ACC112 (cell line): ENCODE results near the gene PAQR4.

Experiments used
- H2AFZ ChIP-seq: fragments of 200-600 bp; sonication (generic); one replicate; pipeline ENCODE4 v1.6.0; 2017; ENCODE audit warnings: antibody characterized with exemption, low read length; ENCODE audit not compliant: unreplicated experiment
- H3K27ac ChIP-seq: fragments of 200-600 bp; sonication (generic); 2 replicates; pipeline ENCODE4 v1.5.1; 2014; ENCODE audit warnings: low read depth, mild to moderate bottlenecking, antibody characterized with exemption, low read length, moderate library complexity
- H3K27me3 ChIP-seq: fragments of 200-600 bp; sonication (generic); 2 replicates; pipeline ENCODE4 v1.6.1; 2014; ENCODE audit warnings: mild to moderate bottlenecking, antibody characterized with exemption, low read length, moderate library complexity, mixed read lengths; ENCODE audit not compliant: insufficient read depth
- H3K36me3 ChIP-seq: fragments of 200-600 bp; sonication (generic); 2 replicates; pipeline ENCODE4 v1.6.1; 2016; ENCODE audit warnings: mild to moderate bottlenecking, antibody characterized with exemption, low read length, moderate library complexity, mixed read lengths; ENCODE audit not compliant: insufficient read depth
- H3K4me1 ChIP-seq: fragments of 200-600 bp; sonication (generic); one replicate; pipeline ENCODE4 v1.6.1; 2016; ENCODE audit warnings: low read length, mixed read lengths; ENCODE audit not compliant: insufficient read depth, unreplicated experiment, control insufficient read depth
- H3K4me3 ChIP-seq: fragments of 200-600 bp; sonication (generic); 2 replicates; pipeline ENCODE4 v1.5.1; 2014; ENCODE audit warnings: mild to moderate bottlenecking, low read depth, low read length
- H3K79me2 ChIP-seq: fragments of 200-600 bp; sonication (generic); one replicate; pipeline ENCODE4 v1.6.0; 2016; ENCODE audit warnings: low read length; ENCODE audit not compliant: control insufficient read depth, unreplicated experiment, insufficient read depth

PAQR4 gene

DNA sequence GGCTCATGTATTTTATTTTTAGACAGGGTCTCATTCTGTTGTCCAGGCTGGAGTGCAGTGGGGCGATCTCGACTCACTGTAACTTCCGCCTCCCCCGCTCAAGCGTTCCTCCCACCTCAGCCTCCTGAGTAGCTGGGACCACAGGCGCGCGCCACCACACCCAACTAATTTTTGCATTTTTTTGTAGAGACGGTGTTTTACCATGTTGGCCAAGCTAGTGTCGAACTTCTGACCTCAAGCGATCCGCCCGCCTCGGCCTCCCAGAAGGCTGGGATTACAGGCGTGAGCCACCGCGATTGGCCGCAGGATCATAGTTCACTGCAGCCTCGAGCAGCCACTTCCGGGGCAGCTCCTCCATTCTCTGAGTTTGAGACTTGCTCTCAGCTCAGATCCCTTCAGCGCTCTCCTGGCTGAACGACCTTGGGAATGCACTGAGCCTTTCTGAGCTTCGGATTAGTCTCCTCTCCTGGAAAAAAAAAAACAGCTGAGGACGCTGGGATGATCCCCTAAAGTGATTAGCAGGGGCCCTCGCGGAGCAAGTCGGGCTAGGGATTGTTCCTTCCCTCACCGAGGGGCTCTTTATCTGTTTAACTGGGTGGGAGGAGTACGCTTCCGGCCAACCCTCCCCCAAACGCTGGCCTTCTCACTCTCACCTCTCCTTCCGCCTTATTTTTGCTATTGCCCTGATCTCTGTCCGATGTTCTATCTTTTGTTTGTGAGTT is 12.2 kb downstream of the PAQR4 start:
- Histone ChIP-seq H3K4me1 (peaks cover 7% of the 10 kb centered on the region), H3K36me3 (no peaks in the 10 kb centered on the region), H3K27ac (no peak overlapping the region), H2AFZ (no peak overlapping the region), H3K4me3 (peak overlapping the region; percentile 94), H3K79me2 (peaks cover 7% of the 10 kb centered on the region), H3K27me3 (no peaks in the 10 kb centered on the region)

DNA sequence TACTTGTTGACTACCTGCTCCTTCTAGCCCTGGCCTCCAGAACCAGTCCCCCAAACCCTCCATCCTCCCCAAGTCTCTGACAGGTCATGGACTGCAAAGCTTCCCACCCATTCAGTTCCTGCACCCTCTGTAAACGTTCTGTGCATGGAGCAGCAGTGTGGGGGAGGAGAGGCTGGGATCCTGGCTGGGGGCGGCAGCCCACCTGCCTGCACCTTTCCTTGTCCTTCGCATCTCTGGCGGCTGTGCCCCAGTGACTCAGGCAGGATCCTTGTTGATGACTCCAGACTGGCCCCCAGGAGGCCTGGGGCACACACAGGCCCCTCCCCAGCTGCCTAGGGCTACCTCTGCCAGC is 12.7 kb downstream of the PAQR4 start:
- no peak overlapping the region for H3K4me3 ChIP-seq
- H3K79me2 ChIP-seq, result peaks cover 7% of the 10 kb centered on the region
- H3K36me3 ChIP-seq, result no peaks in the 10 kb centered on the region
- H3K4me1 ChIP-seq, result peaks cover 7% of the 10 kb centered on the region
- H2AFZ ChIP-seq, result no peak overlapping the region
- H3K27me3 ChIP-seq, result no peaks in the 10 kb centered on the region
- H3K27ac ChIP-seq, result no peak overlapping the region

DNA sequence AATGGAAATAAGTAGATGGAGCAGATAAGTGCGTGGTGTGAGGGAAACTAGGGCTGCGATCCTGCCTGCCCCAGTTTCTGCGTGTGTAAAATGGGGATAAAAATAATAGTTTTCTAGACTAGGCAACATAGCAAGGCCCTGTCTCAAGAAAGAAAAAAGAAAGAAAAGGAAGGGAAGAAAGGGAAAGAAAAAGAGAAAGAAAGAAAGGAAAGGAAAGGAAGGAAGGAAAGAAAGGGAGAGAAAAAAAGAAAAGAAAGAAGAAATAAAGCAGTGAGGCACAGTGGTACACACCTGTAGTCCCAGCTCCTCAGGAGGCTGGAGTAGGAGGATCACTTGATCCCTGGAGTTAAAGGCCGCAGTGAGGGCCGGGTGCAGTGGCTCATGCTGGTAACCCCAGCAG is 13.3 kb downstream of the PAQR4 start:
- Histone ChIP-seq H3K27ac (no peak overlapping the region), H3K36me3 (no peaks in the 10 kb centered on the region), H3K4me3 (no peak overlapping the region), H3K79me2 (peaks cover 7% of the 10 kb centered on the region), H3K27me3 (no peaks in the 10 kb centered on the region), H3K4me1 (peaks cover 7% of the 10 kb centered on the region), H2AFZ (no peak overlapping the region)

DNA sequence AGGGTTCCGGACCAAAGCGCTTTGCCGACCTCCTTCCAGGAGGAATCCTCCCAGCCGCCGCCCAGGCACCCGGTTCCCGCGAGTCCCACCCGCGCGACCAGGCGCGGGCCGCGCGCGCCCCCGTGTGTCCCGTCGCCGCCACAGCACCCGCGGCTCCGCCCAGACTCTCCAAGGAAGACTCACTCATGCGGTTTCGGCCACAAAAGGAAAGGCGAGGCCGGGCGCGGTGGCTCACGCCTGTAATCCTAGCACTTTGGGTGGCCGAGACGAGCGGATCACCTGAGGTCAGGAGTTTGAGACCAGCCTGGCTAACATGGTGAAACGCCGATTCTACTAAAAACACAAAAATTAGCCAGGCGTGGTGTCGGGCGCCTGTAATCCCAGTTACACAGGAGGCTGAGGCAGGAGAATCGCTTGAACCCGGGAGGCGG is 14.6 kb downstream of the PAQR4 start:
- Histone ChIP-seq H2AFZ (no peak overlapping the region), H3K4me3 (peak overlapping the region; percentile 32; the same call in 1 of the 2 replicates), H3K36me3 (no peaks in the 10 kb centered on the region), H3K27me3 (no peaks in the 10 kb centered on the region), H3K27ac (no peak overlapping the region), H3K79me2 (peaks cover 7% of the 10 kb centered on the region), H3K4me1 (peaks cover 7% of the 10 kb centered on the region)

DNA sequence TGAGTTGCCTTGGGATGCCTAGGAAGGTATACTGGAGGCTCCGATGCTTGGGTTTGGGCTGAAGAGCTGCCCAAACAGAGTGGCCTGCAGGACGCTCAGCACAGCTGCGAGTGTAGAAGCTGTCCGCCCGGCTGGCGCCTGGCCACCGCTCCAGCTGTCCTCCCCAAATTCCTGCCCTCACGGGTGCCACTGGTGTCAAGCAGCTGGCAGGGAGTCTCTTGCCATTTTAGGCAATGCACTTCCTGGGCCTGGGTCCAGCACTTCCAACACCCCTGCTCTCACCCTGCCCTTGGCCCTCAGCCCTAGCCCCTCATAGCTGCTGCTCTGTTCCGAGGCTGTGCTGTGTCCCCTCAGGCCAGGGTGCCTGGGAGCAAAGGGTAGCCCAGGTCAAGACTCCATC is 16.3 kb downstream of the PAQR4 start:
- H3K4me3 ChIP-seq, result no peak overlapping the region
- peaks cover 7% of the 10 kb centered on the region for H3K4me1 ChIP-seq
- no peak overlapping the region for H2AFZ ChIP-seq
- H3K27ac ChIP-seq, result no peak overlapping the region
- H3K27me3 ChIP-seq, result 0 out of 2 replicates have a peak, but pooled peaks cover 1% of the 10 kb centered on the region
- H3K79me2 ChIP-seq, result no peaks in the 10 kb centered on the region
- H3K36me3 ChIP-seq, result no peaks in the 10 kb centered on the region

DNA sequence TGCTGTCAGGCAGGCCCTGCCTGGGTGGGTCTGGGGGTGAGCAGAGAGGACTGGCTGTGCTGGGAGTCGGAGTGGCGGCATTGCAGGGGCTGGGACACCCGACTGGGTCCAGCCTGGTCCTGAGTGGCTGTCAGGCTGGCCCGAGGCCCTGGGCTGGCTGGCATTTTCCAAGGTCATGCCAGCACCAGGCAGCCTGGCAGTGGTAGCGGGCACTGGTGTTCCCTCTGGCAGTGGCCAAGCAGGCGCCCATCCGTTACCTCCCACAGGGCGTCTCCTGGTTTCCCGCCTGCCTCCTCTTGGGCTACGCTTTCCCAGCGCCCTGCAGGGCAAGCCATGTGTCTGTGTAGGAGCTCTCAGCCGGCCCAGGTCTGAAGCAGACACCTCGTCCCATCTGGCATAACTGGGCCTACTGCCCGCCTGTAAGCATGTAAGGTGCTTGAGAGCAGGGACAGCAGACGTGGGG is 16.8 kb downstream of the PAQR4 start:
- Histone ChIP-seq H3K36me3 (no peaks in the 10 kb centered on the region), H3K27ac (no peak overlapping the region), H2AFZ (no peak overlapping the region), H3K27me3 (0 out of 2 replicates have a peak, but pooled peaks cover 3% of the 10 kb centered on the region), H3K4me3 (no peak overlapping the region), H3K79me2 (no peaks in the 10 kb centered on the region), H3K4me1 (peaks cover 5% of the 10 kb centered on the region)

DNA sequence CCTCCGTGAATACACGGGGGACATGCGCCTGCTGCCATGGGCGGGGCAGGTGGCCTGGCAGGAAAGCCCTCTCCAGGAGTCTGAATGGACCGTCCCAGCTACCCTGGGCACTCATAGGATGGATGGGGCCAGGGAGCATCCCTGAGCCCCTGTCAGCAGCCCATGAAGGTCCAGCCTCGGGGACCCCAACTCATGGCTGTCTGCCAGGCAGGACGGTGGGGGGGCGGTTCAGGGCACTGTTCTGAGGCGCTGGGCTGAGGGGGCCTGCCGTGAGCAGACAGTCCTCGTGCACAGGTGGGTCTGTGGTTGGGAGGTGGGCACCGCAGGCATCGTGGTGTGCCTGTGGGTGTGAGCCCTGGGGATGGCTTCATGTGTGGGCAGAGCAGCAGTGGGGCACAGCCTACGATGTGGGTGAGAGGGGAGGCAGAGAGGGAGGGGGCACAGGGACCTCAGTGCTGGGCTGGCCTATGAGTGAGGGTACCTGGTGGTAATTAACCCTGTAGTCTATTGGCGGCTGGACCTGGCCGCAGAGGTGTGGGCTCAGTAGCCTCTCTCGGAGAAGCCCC is 17.6 kb downstream of the PAQR4 start:
- Histone ChIP-seq H3K4me3 (no peak overlapping the region), H3K27me3 (0 out of 2 replicates have a peak, but pooled peaks cover 3% of the 10 kb centered on the region), H3K27ac (no peak overlapping the region), H3K36me3 (no peaks in the 10 kb centered on the region), H3K4me1 (no peaks in the 10 kb centered on the region), H3K79me2 (no peaks in the 10 kb centered on the region), H2AFZ (no peak overlapping the region)

DNA sequence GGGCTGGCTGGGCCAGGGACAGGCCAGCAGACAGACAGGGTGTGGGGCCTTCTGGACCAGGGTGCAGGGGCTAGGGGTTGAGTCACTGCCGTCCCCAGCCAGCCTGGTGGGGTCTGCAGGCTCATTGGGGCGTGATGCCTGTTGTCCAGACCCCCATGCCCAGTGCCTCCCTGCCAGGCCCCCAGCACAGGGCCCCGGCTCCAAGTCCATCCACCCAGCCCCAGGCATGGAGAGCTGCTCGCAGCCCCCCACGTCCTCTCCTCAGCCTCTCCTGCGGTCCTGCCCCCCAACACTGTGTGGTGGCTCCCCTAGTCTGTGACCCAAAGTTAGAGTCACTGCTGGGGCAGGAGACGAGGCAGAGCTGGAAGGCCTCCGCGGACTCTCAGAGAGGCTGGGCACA is 18.1 kb downstream of the PAQR4 start:
- no peaks in the 10 kb centered on the region for H3K36me3 ChIP-seq
- H3K27ac ChIP-seq, result no peak overlapping the region
- H2AFZ ChIP-seq, result no peak overlapping the region
- no peak overlapping the region for H3K4me3 ChIP-seq
- 0 out of 2 replicates have a peak, but pooled peaks cover 3% of the 10 kb centered on the region for H3K27me3 ChIP-seq
- no peaks in the 10 kb centered on the region for H3K79me2 ChIP-seq
- H3K4me1 ChIP-seq, result no peaks in the 10 kb centered on the region

DNA sequence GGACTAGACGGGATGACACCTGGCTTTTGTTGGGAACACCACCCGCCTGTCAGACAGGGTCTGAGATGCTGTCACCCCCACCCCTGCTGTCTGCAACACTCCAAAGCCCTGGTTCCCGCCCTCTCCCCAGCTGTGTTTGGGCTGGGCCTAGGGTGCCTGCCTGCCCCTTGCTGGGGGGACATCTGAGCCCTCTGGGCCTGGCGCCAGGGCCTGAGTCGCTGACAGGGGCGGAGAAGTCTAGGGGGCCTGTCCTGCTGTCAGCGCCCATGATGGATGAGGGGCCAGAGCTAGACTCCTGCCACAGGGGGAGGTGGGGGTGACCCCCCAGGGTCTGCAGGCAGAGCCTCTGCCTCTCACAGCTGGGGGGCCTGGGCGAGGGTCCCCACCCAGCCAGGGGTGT is 18.7 kb downstream of the PAQR4 start:
- Histone ChIP-seq H3K4me1 (no peaks in the 10 kb centered on the region), H3K27me3 (0 out of 2 replicates have a peak, but pooled peaks cover 3% of the 10 kb centered on the region), H3K36me3 (no peaks in the 10 kb centered on the region), H3K27ac (no peak overlapping the region), H2AFZ (no peak overlapping the region), H3K4me3 (no peak overlapping the region), H3K79me2 (no peaks in the 10 kb centered on the region)

DNA sequence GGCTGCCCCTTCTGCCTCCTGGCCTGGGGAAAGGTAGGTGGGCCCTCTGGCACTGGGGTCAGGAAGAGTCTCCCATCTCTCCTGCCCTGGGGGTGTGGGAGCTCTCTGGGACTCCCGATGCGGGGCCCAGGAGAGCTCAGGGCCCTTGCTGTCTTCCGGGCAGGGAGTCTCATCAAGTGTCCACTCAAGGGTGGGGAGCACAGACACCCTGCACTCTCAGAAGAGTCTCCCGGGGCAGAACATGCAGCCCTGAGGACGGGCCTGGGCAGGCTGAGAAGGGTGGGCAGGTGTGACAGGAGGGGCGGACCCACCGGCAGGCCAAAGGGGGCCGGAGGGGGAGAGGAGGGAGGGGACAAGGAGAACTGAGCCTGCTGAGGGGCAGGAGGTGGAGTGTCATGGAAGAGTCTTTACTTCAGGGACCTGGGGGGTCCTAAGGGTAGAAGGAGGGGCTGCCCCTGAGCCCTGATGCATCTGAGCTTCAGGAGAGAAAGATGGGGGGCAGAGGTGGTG is 19.5 kb downstream of the PAQR4 start:
- H3K27ac ChIP-seq, result no peak overlapping the region
- no peaks in the 10 kb centered on the region for H3K79me2 ChIP-seq
- no peak overlapping the region for H2AFZ ChIP-seq
- H3K4me1 ChIP-seq, result no peaks in the 10 kb centered on the region
- H3K27me3 ChIP-seq, result 0 out of 2 replicates have a peak, but pooled peaks cover 3% of the 10 kb centered on the region
- no peak overlapping the region for H3K4me3 ChIP-seq
- no peaks in the 10 kb centered on the region for H3K36me3 ChIP-seq

DNA sequence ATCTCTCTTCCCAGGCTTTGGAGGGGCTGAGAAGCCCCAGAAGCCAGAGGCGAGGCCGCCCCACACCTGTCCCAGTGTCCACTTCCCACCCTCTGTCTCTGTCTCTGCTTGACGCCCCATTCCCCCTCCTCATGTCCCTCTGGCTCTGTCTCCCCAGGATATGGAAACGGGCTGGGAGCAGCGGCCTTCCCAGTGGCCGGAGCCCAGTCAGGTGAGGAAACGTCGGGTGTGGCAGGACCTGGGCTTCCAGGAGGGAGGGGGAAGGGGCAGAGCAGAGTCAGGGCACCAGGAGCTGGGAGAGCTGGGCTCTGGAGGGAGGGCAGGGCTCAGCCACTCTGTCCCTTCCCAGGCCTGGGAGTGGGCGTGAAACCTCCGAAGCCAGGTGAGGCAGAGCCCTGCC is 21.7 kb downstream of the PAQR4 start:
- H3K79me2 ChIP-seq, result no peaks in the 10 kb centered on the region
- no peak overlapping the region for H3K4me3 ChIP-seq
- H3K27me3 ChIP-seq, result 0 out of 2 replicates have a peak, but pooled peaks cover 3% of the 10 kb centered on the region
- H3K36me3 ChIP-seq, result no peaks in the 10 kb centered on the region
- H2AFZ ChIP-seq, result no peak overlapping the region
- H3K27ac ChIP-seq, result no peak overlapping the region
- no peaks in the 10 kb centered on the region for H3K4me1 ChIP-seq
